IPS-18c (cell line): ENCODE results near the gene ATXN10.
"Not testable (repeated sequence)": the region's sequence is repeated elsewhere in the genome, so short reads cannot be mapped to it uniquely, and the experiment has no call there.

Source experiments
- H3K4me3 ChIP-seq: 2 replicates; pipeline ENCODE4 v1.7.0; 2013; ENCODE audit warnings: low read depth, mild to moderate bottlenecking, low read length, moderate library complexity; ENCODE audit not compliant: insufficient read depth
- H3K9me3 ChIP-seq: one replicate; pipeline ENCODE4 v1.6.1; 2013; ENCODE audit warnings: mild to moderate bottlenecking, low read length, moderate library complexity; ENCODE audit not compliant: control insufficient read depth, insufficient read depth

ATXN10 gene

GRCh38 chr22:45670981-45671782 is 452 bp upstream of the ATXN10 start:
- H3K9me3 ChIP-seq, result peaks cover 2% of the 10 kb centered on the region
- H3K4me3 ChIP-seq, result peak overlapping the region; percentile 96

DNA sequence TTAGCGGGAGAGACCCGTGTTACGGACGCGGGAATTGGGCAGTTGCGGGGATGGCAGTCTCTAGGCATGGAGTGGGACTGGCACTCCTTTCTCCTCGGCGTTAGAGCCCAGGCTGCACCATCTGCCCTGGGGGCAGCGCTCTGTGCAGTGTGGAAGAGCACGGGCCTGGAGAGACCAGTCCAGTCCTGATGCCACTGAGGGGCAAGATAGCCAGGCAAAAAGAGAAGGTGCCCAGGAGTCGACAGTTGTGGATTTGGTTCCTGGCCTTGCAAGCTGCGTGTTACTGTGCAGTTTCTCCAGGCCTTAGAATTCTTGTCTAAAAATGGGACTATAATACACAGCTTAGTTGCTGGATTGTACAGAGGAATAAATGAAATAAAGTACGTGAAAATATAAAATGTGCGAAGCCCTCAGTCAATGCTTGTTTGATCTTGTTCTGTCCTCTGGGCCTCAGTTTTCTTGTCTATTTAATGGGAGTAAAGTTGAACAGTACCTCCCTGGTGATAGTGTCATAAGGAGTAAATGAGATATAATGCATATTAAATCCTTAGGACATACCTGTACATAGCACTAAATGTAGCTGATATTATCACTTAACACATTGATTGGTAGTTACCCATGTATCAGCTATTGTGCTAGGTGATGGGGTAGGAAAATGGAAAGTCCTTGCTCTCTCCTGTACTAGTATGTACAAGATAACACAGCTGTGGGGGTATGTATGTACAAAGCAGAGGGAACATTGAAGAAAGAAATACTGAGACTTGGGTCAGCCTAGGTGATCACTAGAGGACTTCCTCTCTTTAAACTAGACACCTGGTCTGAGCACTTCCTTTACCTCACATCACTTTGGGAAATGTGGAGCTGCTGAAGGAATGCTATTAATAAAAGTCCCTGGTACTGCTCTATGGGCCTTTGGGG is 1.2 kb downstream of the ATXN10 start:
- H3K9me3 ChIP-seq, result peaks cover 2% of the 10 kb centered on the region

GRCh38 chr22:45673482-45674175 is 2.0 kb downstream of the ATXN10 start:
- Histone ChIP-seq H3K4me3 (no peak overlapping the region), H3K9me3 (peaks cover 2% of the 10 kb centered on the region)

More for the DNA sequence above, 1.2 kb downstream of the ATXN10 start:
- H3K4me3 ChIP-seq, result peak overlapping the region; percentile 96

- Histone ChIP-seq H3K9me3 (peaks cover 2% of the 10 kb centered on the region), H3K4me3 (no peak overlapping the region)
Observed at GRCh38 chr22:45676024-45676423, 4.4 kb downstream of the ATXN10 start.

- Histone ChIP-seq H3K4me3 (no peak overlapping the region), H3K9me3 (no peaks in the 10 kb centered on the region)
Observed at GRCh38 chr22:45677063-45677462, 5.4 kb downstream of the ATXN10 start.

DNA sequence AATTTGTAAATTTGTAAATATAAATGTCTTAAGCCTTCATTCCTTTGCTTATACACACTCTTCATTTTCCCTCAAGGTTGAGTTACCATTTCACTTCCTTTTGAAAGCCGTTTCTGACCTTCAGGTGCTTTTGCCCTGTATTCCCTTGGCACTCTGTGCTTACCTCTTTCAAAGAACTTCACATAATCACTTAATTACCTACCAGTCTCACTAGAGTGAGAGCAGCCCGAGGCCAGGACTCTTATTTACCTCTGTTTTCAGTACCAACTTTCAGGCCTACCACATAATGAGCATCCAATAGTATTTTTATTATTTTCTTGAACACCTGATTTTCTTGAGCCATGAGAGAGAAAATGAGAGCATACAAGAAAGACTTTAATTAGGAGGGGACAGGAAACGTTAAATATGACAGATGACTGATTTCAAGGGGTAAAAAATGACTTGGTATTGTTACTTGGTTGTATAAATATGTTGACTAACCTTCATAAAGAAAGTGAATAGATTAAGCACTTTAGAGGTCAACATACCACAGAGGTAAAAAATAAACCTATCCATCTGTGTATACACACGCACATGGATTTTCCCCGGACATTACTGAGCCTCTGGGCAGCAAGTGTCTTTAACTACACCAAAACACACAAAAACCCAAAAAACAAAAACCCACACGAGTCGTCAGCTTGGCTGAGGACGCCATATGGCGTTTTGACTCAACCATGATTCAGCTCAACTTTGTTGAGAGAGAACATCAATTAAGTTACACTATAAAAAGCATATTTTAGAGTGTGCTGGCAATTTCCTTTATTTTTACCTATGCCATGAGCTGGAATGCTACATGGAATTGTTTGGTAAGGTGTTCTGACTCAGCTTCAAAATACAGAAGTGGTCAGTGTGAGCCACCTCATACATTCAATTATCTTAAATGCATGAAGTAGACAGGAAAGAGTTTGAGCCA is 7.6 kb downstream of the ATXN10 start:
- no peaks in the 10 kb centered on the region for H3K9me3 ChIP-seq
- H3K4me3 ChIP-seq, result no peak overlapping the region

GRCh38 chr22:45680932-45681700 is 9.5 kb downstream of the ATXN10 start:
- Histone ChIP-seq H3K4me3 (no peak overlapping the region), H3K9me3 (no peaks in the 10 kb centered on the region)

DNA sequence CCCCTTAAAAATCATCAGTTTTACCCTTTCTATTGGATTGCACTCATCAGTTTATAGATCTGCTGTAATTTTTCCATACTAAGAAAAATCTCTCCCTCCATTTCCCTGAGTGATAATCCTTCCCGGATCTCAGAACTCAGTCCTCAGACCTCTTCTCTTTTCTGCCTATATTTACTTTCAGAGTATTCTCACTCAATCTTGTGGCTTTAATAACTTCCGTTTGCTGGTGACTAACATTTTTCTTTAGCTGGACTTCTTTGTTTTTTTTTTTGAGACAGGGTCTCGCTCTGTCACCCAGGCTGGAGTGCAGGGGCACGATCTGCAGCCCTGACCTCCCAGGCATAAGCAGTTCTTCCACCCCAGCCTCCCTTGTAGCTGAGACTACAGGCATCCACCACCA is 10.4 kb downstream of the ATXN10 start:
- H3K4me3 ChIP-seq, result no peak overlapping the region
- H3K9me3 ChIP-seq, result no peaks in the 10 kb centered on the region

DNA sequence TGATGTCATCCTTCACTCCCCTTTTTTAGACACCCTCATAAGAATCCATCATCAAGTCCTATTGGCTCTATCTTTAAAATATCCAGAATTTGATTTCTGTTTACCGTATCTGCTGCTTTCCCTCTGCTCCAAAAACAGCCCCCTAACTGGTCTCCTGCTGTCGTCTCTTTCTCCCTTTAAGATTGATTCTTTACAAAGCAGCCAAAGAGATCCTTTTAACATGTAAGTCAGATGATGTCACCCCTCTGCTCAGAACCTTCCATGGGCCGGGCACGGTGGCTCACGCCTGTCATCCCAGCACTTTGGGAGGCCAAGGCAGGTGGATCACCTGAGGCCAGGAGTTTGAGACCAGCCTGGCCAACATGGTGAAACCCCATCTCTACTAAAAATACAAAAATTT is 11.1 kb downstream of the ATXN10 start:
- H3K4me3 ChIP-seq, H3K9me3 ChIP-seq: not testable (repeated sequence)

- Histone ChIP-seq H3K9me3 (no peaks in the 10 kb centered on the region), H3K4me3 (no peak overlapping the region)
Observed at GRCh38 chr22:45683248-45683647, 11.6 kb downstream of the ATXN10 start.

GRCh38 chr22:45683680-45684079 is 12.0 kb downstream of the ATXN10 start:
- Histone ChIP-seq H3K9me3 (no peaks in the 10 kb centered on the region), H3K4me3 (no peak overlapping the region)

GRCh38 chr22:45684169-45684568 is 12.5 kb downstream of the ATXN10 start:
- no peak overlapping the region for H3K4me3 ChIP-seq
- no peaks in the 10 kb centered on the region for H3K9me3 ChIP-seq

DNA sequence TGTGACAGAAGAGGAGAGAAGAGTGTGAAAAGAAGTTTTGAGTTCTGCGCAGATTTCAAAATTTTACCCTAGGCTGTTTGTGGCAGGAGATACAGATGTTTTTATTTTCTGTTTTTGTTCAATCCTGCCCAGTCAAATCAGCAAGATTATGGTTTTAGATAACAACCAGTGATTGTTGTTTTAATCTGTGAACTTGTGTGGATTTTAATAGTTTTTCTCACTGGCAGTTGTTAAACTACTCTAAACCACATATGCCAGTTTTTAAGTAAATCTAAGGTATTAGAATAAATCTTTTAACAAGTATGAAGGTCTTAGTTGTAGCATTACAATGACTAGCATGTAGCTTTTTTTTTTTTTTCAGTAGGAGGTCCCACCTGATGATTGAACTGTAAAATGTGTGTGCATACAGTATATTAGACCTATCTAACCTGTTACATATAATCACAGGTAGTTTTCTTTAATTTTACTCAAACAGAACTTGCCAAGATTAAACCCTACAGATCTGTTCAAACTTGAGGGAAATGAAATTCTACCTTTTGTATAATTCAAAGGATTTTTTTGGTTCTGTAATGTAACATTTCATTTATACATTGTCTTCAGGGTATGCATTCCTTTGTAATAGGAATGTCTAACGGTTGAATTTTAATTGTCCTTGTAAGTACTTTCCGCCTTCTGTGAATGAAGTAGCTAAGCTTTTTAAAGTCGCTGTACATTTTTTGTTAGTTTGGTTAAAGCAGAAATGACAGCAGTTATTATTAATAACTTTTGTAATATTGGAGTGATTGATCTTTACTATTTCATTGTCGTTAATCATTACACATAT is 13.3 kb downstream of the ATXN10 start:
- no peaks in the 10 kb centered on the region for H3K9me3 ChIP-seq
- no peak overlapping the region for H3K4me3 ChIP-seq

GRCh38 chr22:45686004-45686403 is 14.4 kb downstream of the ATXN10 start:
- H3K9me3 ChIP-seq, result no peaks in the 10 kb centered on the region
- H3K4me3 ChIP-seq, result no peak overlapping the region

DNA sequence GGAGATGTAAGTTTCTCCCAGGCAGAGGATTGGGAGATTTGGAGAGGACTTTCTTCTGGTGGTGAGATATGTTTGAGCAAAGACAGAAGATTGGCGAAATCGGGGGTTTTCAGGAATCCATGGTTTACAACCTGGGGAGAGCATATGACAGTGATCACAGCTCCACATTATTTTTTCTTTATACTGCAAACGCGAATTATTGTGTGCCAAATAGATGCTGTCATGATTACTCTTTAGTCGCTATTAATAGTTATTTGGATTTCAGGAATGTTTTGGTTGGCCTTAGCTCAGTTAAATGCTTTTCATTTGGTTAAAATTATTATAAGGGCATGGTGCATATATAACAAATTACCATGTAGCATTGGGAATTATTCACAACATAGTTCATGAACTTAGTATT is 15.2 kb downstream of the ATXN10 start:
- H3K9me3 ChIP-seq, result no peaks in the 10 kb centered on the region
- H3K4me3 ChIP-seq, result no peak overlapping the region
